H1 (cell line): ENCODE data around the gene NOL4L. TPM values are rescaled to one million over a fixed set of nuclear protein-coding genes. Genes with fewer than 3 reads are reported as not detected.

Experiments used
- CEBPB ChIP-seq: IDR thresholded peaks from 2 replicates; pipeline ENCODE4 v1.6.1; 2012; ENCODE audit warnings: low read depth, low read length
- SP1 ChIP-seq: IDR thresholded peaks from 2 replicates; pipeline ENCODE4 v1.6.1; 2011; ENCODE audit warnings: low read depth, low read length
- SP2 ChIP-seq: IDR thresholded peaks from 2 replicates; pipeline ENCODE4 v1.6.1; 2012; ENCODE audit warnings: mild to moderate bottlenecking, low read length, inconsistent platforms
- ZNF274 ChIP-seq: IDR thresholded peaks from 2 replicates; pipeline ENCODE4 v1.7.0; 2012; ENCODE audit warnings: low read length, borderline replicate concordance; ENCODE audit errors: extremely low read depth
- polyA plus RNA-seq, 7 experiments: library from polyadenylated mRNA; depleted of rRNA in 3 of 7; stranded (reverse) in 5 of 7; unstranded in 2 of 7; fragments of >200 nt in 5 of 7; fragments of 200-250 nt in 2 of 7; gene quantifications; 1 replicate in 5 of 7; 2 replicates in 1 of 7; 4 replicates in 1 of 7; pipeline versions ENCODE4 v1.2.1 to v1.2.3, GENCODE V29; 2011 to 2013; ENCODE audit warnings: missing spikeins in 2 of 7, mixed read lengths in 2 of 7
- total RNA-seq: library from RNA; stranded (reverse); fragmentation: NEBNext Ultra II Directional; extraction: Animal tissue kit (Norgen Biotek cat#: 25700); gene quantifications from 2 replicates; pipeline ENCODE4 v1.2.1, GENCODE V29; 2021

The NOL4L gene
- total and polyA plus RNA-seq, 2 of the 8 experiments (the other 6 are each of a cell fraction or from before 2014, with no cell fraction given): 15.3 to 23.7 TPM

GRCh38 chr20:32619586-32619985, 34.5 kb upstream of the NOL4L start (continued):
- TF ChIP-seq ZNF274 (no peak), SP2 (no peak), SP1 (no peak), CEBPB (no peak)
